GM12878 (cell line): ENCODE results near the gene PRR5L.

Experiments
- CEBPB ChIP-seq, 2 experiments: fragments of 150-350 bp in 1 of 2; IDR thresholded peaks; 2 replicates each; pipeline ENCODE4 v1.6.1; 2012 to 2014; ENCODE audit warnings: low read depth in 2 of 2, low read length in 2 of 2, borderline replicate concordance in 1 of 2, inconsistent platforms in 1 of 2
- CREM ChIP-seq: IDR thresholded peaks from 2 replicates; pipeline ENCODE4 v1.6.1; 2014; ENCODE audit warnings: antibody characterized with exemption, low read depth
- JUNB ChIP-seq: IDR thresholded peaks from 2 replicates; pipeline ENCODE4 v1.6.1; 2016; ENCODE audit warnings: antibody characterized with exemption, mild to moderate bottlenecking
- NR2C2 ChIP-seq: IDR thresholded peaks from 2 replicates; pipeline ENCODE4 v1.6.1; 2011; ENCODE audit warnings: borderline replicate concordance, low read depth; ENCODE audit not compliant: control insufficient read depth, insufficient read length
- PAX8 ChIP-seq: fragments of 450-650 bp; IDR thresholded peaks from 2 replicates; pipeline ENCODE4 v1.6.1; 2017; ENCODE audit warnings: mild to moderate bottlenecking, moderate library complexity
- RUNX3 ChIP-seq: IDR thresholded peaks from 2 replicates; pipeline ENCODE4 v1.6.1; 2012; ENCODE audit warnings: low read length, inconsistent platforms
- ZNF274 ChIP-seq: IDR thresholded peaks from one replicate; pipeline ENCODE4 v1.8.0; 2011; ENCODE audit not compliant: insufficient read length, insufficient read depth
- TF ChIP-seq, protein P1 (sequence below), 3 experiments: IDR thresholded peaks in 2 of 3; conservative IDR thresholded peaks in 1 of 3; 2 replicates each; pipeline ENCODE4 v1.5.1; 2011; ENCODE audit warnings: low read depth in 3 of 3, low read length in 3 of 3, mild to moderate bottlenecking in 3 of 3, control low read depth in 2 of 3, moderate library complexity in 2 of 3, inconsistent platforms in 1 of 3, mixed read lengths in 1 of 3; ENCODE audit not compliant: control insufficient read depth in 2 of 3, insufficient read depth in 1 of 3; ENCODE audit errors: extremely low read depth in 1 of 3
- TF ChIP-seq, protein P2 (sequence below): IDR thresholded peaks from 2 replicates; pipeline ENCODE4 v1.6.1; 2012; ENCODE audit warnings: low read depth, low read length, improper control_type of control experiment
- TF ChIP-seq, protein P3 (sequence below): IDR thresholded peaks from 2 replicates; pipeline ENCODE4 v1.6.1; 2012; ENCODE audit warnings: low read length, inconsistent platforms

DNA sequence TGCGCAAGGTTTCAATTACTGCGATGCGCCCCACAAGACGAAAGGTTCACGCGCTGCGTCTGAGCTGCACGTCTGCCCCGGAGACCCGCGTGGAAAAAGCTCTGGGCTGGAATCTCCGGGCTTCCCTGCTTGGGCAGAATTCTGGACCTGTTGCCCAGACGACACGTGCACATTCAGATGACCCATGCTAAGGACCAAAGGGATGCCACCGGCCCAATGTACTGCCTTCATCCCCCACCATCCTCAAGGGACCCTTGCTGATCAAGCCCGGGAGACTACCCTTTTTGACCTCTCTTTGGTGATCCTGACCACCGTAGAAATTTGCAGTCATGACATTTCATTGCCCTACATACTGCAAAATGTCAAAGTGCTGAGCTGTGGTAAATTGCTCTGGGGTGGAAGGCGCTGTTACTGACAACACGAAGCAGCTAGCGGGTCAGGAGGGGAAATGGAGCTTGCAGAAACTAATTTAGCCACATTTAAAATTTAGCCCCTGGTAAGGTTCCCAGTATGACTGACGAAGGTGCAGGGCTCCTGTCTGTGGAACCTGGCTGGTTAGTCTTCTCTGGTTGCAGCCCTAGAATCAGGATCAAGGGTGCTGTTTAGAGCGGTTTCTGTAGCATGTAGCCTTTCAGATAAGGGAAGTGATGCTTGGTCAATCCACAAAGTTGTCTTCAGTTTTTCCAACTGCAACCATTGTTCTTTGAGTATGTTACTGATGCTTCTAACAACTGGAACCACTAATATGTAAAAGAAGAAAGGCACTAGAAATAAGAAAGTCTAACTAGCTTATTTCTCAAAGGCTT is 81.9 kb downstream of the PRR5L start:
- TF ChIP-seq CEBPB (IDR thresholded peaks at IDR 0.05; ENCODE audit: borderline replicate concordance in 1 of 2, low read depth in 2 of 2, low read length in 2 of 2) (no peak), ZNF274 (no peak), RUNX3 (no peak; the same call in 1 of the 2 replicates), NR2C2 (no peak), JUNB (no peak), PAX8 (no peak), CREM (no peak)
- TF ChIP-seq, protein P1, sequence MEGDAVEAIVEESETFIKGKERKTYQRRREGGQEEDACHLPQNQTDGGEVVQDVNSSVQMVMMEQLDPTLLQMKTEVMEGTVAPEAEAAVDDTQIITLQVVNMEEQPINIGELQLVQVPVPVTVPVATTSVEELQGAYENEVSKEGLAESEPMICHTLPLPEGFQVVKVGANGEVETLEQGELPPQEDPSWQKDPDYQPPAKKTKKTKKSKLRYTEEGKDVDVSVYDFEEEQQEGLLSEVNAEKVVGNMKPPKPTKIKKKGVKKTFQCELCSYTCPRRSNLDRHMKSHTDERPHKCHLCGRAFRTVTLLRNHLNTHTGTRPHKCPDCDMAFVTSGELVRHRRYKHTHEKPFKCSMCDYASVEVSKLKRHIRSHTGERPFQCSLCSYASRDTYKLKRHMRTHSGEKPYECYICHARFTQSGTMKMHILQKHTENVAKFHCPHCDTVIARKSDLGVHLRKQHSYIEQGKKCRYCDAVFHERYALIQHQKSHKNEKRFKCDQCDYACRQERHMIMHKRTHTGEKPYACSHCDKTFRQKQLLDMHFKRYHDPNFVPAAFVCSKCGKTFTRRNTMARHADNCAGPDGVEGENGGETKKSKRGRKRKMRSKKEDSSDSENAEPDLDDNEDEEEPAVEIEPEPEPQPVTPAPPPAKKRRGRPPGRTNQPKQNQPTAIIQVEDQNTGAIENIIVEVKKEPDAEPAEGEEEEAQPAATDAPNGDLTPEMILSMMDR (IDR thresholded peaks at IDR 0.05 in 2 of 3, conservative IDR thresholded peaks at IDR 0.05 in 1 of 3; ENCODE audit: control insufficient read depth in 2 of 3, extremely low read depth in 1 of 3, insufficient read depth in 1 of 3, low read depth in 3 of 3, low read length in 3 of 3), result no peak
- TF ChIP-seq, protein P2, sequence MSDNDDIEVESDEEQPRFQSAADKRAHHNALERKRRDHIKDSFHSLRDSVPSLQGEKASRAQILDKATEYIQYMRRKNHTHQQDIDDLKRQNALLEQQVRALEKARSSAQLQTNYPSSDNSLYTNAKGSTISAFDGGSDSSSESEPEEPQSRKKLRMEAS, result no peak
- TF ChIP-seq, protein P3, sequence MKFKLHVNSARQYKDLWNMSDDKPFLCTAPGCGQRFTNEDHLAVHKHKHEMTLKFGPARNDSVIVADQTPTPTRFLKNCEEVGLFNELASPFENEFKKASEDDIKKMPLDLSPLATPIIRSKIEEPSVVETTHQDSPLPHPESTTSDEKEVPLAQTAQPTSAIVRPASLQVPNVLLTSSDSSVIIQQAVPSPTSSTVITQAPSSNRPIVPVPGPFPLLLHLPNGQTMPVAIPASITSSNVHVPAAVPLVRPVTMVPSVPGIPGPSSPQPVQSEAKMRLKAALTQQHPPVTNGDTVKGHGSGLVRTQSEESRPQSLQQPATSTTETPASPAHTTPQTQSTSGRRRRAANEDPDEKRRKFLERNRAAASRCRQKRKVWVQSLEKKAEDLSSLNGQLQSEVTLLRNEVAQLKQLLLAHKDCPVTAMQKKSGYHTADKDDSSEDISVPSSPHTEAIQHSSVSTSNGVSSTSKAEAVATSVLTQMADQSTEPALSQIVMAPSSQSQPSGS, result no peak
